IPS-18a (cell line): ENCODE measurements around the gene PRSS22.

Source experiments
- H3K27ac ChIP-seq: one replicate; pipeline ENCODE4 v1.5.1; 2013; ENCODE audit warnings: low read length
- H3K27me3 ChIP-seq: one replicate; pipeline ENCODE4 v1.6.1; 2013; ENCODE audit warnings: mild to moderate bottlenecking, low read length; ENCODE audit not compliant: control insufficient read depth, insufficient read depth
- H3K36me3 ChIP-seq: one replicate; pipeline ENCODE4 v1.6.1; 2013; ENCODE audit warnings: low read depth, low read length; ENCODE audit not compliant: control insufficient read depth
- H3K4me1 ChIP-seq: one replicate; pipeline ENCODE4 v1.6.1; 2013; ENCODE audit warnings: low read depth, low read length; ENCODE audit not compliant: control insufficient read depth
- H3K4me3 ChIP-seq: one replicate; pipeline ENCODE4 v1.5.1; 2013; ENCODE audit warnings: low read length
- H3K9ac ChIP-seq: one replicate; pipeline ENCODE4 v1.6.1; 2013; ENCODE audit warnings: mild to moderate bottlenecking, low read length, moderate library complexity
- H3K9me3 ChIP-seq: one replicate; pipeline ENCODE4 v1.6.1; 2013; ENCODE audit warnings: low read depth, low read length; ENCODE audit not compliant: control insufficient read depth

Gene PRSS22

DNA sequence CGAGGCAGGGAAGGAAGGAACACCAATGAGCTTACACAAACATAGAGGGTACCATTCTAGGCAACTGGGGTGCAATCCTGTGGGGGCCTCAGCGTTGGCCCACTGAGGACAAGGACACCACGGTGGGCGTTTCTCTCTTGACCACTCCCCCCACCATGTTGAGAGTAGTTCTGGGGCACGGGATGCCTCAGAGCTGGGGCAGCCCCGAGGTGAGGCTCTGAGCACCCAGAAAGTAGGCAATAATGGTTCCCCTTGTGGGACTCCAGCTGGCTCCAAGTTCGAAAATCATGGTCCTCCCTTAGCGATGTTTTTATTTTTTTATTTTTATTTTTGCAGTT lies 35.8 kb downstream of the PRSS22 start:
- Histone ChIP-seq H3K4me3 (no peak overlapping the region), H3K9ac (no peak overlapping the region), H3K4me1 (no peaks in the 10 kb centered on the region), H3K36me3 (no peaks in the 10 kb centered on the region), H3K27ac (no peak overlapping the region), H3K27me3 (no peaks in the 10 kb centered on the region), H3K9me3 (no peaks in the 10 kb centered on the region)

DNA sequence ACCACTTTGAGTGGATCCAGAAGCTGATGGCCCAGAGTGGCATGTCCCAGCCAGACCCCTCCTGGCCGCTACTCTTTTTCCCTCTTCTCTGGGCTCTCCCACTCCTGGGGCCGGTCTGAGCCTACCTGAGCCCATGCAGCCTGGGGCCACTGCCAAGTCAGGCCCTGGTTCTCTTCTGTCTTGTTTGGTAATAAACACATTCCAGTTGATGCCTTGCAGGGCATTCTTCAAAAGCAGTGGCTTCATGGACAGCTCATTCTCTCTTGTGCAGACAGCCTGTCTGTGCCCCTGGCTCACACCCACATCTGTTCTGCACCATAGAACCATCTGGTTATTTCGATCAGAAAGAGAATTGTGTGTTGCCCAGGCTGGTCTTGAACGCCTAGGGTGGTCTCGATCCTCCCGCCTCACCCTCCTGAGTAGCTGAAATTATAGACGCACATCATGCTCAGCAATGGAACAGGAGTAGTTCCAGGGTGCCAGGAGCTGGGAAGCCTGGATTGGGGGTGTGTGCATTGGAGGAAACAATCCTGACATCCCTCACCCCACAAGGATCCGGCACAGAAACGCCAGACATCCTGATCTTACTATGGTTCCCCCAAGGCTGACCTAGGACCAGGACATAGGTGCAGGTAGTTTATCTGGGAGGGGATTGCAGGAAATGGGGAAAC lies 36.3 kb downstream of the PRSS22 start:
- H3K4me1 ChIP-seq, result no peaks in the 10 kb centered on the region
- H3K27ac ChIP-seq, result no peak overlapping the region

DNA sequence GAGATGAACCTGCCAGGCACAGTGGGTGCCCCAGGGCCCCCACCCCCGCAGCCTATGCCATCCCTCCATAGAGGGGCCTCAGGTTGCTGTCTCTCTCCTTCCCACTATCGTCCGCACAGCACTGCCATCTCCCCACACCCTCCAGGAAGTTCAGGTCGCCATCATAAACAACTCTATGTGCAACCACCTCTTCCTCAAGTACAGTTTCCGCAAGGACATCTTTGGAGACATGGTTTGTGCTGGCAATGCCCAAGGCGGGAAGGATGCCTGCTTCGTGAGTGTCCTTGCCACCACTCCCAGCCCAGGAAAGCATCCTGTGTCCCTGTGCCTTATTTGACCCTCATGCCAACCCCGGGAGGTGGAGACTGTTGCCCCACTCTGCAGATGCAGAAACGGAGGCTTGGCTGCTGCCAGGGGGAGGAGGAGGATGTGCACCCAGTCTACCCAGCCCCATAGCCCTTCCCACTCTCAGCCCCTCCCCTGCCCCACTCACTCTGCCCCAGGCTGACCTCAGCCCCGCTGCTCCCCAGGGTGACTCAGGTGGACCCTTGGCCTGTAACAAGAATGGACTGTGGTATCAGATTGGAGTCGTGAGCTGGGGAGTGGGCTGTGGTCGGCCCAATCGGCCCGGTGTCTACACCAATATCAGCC lies 37.0 kb downstream of the PRSS22 start:
- Histone ChIP-seq H3K4me3 (no peak overlapping the region), H3K9ac (no peak overlapping the region), H3K27ac (no peak overlapping the region), H3K4me1 (no peaks in the 10 kb centered on the region), H3K27me3 (no peaks in the 10 kb centered on the region), H3K9me3 (no peaks in the 10 kb centered on the region), H3K36me3 (no peaks in the 10 kb centered on the region)

More for the DNA sequence above, 36.3 kb downstream of the PRSS22 start:
- Histone ChIP-seq H3K9ac (no peak overlapping the region), H3K27me3 (no peaks in the 10 kb centered on the region), H3K36me3 (no peaks in the 10 kb centered on the region), H3K9me3 (no peaks in the 10 kb centered on the region), H3K4me3 (no peak overlapping the region)

DNA sequence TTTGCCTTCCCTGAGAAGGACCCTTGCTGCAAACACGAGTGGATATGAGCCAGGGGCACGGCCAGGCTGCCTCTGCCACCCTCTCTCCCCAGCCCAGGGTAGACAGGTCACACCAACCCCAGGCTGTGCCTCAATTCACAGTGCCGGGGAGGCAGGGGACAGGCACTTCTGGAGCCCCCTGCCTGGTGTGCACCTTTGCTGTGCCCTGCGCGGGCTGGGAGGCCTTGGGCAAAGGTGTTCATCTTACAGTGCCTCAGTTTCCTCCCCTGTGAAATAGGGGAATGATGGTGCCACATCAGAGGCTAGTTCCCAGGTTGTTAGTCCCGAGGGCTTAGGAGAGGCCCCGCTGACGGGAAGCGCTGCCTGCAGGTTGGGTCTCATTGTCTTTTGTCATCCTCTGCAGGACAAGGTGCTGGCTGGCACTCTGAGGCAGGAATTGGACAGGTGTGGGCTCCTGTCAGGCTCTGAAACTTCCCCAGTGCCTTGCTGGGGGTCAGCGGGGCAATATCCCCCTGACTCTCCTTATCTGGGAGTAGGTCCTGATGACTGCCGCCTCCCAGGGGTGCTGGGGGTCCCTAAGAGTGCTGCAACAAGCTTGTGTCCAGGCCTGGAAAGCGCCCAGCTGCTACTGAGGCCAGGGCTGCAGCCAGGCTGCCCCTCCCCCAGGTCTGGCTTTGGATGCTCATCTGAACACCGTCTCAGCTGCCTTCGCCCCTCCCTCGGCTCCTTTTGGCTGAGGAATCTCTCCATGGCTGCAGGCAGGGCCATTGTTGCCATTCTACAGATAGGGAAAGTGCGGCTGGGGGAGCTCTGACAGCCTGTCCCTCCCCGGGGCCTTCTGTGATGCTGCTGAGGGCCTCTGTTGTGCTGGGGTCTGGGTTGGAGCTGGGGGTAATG lies 37.8 kb downstream of the PRSS22 start:
- Histone ChIP-seq H3K36me3 (no peaks in the 10 kb centered on the region), H3K27ac (no peak overlapping the region), H3K4me3 (no peak overlapping the region), H3K9ac (no peak overlapping the region), H3K9me3 (no peaks in the 10 kb centered on the region), H3K27me3 (no peaks in the 10 kb centered on the region), H3K4me1 (no peaks in the 10 kb centered on the region)

DNA sequence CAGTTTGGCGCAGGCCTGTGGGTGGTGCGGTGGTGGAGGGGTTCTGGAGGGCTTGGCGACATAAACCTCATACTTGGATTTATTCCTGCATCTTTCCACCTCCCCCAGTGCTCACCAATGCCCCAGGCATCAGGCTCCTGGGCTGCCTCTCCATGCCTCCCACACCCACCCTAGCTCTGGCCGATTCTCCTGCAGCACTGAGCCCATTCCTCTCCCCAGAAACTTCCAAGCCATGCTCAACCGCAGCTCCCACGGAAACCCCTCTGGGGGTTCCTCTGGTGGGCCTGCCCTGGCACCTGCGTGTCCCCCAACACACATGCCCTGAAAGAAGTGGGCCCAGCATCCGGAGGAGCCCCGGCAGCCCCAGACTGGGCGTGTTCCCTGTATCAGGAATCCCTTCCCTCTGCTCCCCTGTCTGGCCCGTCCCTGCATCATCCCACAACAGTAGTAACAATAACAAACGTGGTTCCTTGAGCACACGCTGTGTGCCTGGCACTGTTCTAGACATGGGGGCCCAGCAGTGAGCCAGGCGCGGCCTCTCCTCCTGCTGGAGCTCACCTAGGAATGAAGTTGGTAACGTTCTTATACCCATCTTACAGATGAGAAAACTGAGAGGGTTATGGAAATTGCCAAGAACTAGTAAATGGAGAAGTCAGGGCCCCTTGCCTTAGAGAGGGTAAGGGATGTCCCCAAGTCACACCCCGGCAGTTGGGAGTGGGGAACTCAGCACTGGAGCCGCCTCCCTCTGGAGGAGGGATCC lies 38.6 kb downstream of the PRSS22 start:
- Histone ChIP-seq H3K27me3 (no peaks in the 10 kb centered on the region), H3K36me3 (no peaks in the 10 kb centered on the region), H3K27ac (no peak overlapping the region), H3K9ac (no peak overlapping the region), H3K4me3 (no peak overlapping the region), H3K4me1 (no peaks in the 10 kb centered on the region), H3K9me3 (no peaks in the 10 kb centered on the region)

DNA sequence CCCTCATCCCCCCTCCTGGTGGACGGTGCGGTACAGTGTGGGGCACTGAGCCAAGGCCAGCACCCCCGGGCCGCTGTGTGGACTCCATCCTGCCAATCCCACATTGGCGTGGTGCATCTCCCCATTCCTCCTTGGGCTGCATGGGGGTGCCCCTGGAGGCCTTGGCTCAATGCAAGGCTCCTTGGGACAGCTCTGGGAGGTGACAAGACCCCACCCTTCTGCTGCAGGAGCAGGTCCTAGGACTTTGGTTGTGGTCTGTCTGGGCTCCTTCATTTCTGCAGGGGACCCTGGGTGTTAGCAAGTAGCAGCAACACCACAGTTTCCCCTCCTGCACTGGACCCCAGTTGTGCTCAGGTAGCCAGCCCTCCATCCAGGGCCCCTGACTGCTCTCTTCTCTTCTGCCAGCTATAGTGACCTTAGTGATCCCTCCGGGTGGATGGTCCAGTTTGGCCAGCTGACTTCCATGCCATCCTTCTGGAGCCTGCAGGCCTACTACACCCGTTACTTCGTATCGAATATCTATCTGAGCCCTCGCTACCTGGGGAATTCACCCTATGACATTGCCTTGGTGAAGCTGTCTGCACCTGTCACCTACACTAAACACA lies 39.6 kb downstream of the PRSS22 start:
- Histone ChIP-seq H3K9me3 (no peaks in the 10 kb centered on the region), H3K9ac (no peak overlapping the region), H3K4me1 (no peaks in the 10 kb centered on the region), H3K27me3 (no peaks in the 10 kb centered on the region), H3K4me3 (no peak overlapping the region), H3K36me3 (no peaks in the 10 kb centered on the region), H3K27ac (no peak overlapping the region)

DNA sequence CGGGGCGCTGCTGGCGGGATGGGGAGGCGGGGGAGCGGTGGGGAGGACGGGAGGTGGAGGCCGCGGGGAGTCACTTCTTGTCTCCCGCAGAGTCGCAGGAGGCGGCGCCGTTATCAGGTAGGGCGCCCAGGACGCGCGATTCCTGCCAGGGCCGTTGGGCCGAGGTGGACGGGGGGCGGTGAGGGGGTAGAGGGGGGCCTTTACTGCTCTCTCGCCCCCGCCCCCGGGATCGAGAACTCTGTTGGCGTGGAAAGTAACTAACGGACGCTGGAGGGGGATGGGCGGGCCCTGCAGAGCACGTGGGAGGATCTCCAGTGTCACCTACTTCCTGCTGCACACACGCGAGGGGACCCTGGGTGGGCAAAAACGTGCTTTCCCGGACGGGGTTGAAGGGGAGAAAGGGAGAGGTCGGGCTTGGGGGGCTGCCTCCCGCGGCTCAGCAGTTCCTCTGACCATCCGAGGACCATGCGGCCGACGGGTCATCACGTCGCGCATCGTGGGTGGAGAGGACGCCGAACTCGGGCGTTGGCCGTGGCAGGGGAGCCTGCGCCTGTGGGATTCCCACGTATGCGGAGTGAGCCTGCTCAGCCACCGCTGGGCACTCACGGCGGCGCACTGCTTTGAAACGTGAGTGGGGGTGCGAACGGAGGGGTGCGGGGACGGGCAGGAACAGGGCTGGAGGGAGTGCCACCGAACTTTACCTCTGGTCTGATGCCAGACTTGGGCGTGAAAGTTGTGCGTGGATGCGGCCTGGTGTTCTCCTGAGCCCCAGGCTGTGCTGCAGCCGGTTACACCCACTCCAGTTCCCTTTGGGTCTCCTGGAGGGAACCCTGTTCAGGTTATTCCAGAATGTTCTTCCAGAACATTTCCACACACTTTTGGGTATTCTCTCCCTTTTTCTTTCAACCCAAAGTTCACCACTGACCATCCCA lies 40.4 kb downstream of the PRSS22 start:
- Histone ChIP-seq H3K4me1 (no peaks in the 10 kb centered on the region), H3K9me3 (no peaks in the 10 kb centered on the region), H3K27me3 (no peaks in the 10 kb centered on the region), H3K27ac (no peak overlapping the region), H3K36me3 (no peaks in the 10 kb centered on the region), H3K9ac (no peak overlapping the region), H3K4me3 (no peak overlapping the region)

DNA sequence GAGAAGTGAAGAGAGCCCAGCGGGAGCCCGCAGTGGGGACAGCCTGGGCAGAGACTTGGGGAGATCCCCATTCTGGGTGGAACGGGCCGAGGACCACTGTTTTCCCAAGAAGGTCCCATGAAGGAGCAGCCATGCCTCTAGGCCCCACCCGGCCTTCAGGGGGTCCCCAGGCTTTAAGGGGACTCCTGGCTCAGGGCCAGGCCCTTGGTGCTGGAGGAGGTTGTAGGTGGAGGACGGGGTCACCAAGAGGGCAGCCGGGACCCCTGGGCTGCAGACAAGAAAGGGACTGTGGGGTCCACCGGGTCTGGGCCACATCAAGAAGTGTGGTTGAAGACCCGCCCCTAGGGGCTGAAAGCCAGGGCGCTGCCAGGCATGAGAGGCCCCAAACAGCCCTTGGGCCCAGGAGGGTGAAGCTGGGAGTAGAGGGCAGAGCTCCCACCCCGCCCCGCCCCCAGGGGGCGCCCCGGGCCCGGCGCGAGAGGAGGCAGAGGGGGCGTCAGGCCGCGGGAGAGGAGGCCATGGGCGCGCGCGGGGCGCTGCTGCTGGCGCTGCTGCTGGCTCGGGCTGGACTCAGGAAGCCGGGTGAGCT lies 41.1 kb downstream of the PRSS22 start, which contains the start of gene PRSS21:
Gene PRSS21 (plus strand): TSS at position 487 of the 589 bp plus-strand sequence. CDS start 32 bp downstream, at position 519.
- Histone ChIP-seq H3K27me3 (no peaks in the 10 kb centered on the region), H3K4me3 (no peak within 1 kb of the TSS), H3K9me3 (no peaks in the 10 kb centered on the region), H3K4me1 (no peaks in the 10 kb centered on the region), H3K27ac (no peak within 1 kb of the TSS), H3K9ac (no peak within 1 kb of the TSS), H3K36me3 (no peaks in the 10 kb centered on the region)

DNA sequence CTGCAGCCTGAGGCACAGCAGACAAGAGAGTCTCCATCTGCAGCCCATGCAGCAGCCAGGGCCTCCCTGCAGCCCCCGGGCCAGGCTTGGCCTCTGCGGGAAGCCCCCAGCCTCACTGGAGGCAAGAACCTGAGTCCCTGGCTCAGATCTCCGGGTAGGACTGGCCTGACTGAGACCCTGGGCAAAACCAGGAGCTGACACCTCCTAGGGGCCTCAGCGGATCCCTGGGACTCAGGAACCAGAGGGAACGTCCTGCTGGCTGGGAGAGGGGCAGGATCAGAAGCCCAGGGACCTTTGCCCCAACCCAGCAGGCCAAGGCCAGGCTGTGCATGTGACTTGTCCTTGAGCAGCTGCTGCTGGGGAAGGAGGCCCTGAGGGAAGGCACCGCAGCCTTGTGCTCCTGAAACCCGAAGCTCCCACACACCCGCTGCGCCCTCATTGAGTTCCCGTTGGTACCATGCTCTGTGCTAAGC lies 42.6 kb downstream of the PRSS22 start:
- H3K36me3 ChIP-seq, result no peaks in the 10 kb centered on the region
- H3K9me3 ChIP-seq, result no peaks in the 10 kb centered on the region
- H3K9ac ChIP-seq, result no peak overlapping the region
- H3K27me3 ChIP-seq, result no peaks in the 10 kb centered on the region
- H3K27ac ChIP-seq, result no peak overlapping the region
- H3K4me1 ChIP-seq, result no peaks in the 10 kb centered on the region
- no peak overlapping the region for H3K4me3 ChIP-seq
